GM13977 (cell line): ENCODE data around the gene ALDH6A1.
A peak's percentile ranks its signal among the peaks of the same experiment; 100 is the strongest.

Experiments used
- DNase-seq: peaks from one replicate; pipeline ENCODE4 v3.0.0; 2012; ENCODE audit warnings: low spot score
- in situ Hi-C: fragments of 300-500 bp; cut with MboI; formaldehyde crosslinking; loops from one replicate; pipeline ENCODE4 v1.12.0; 2022; ENCODE audit warnings: low sequenced_read_pairs, low pct_unique_long_range_greater_than_20kb, mixed read lengths, inconsistent platforms; ENCODE audit not compliant: unreplicated experiment
- TF ChIP-seq, protein P1 (sequence below): IDR thresholded peaks from 2 replicates; pipeline ENCODE4 v1.5.1; 2012; ENCODE audit warnings: mild to moderate bottlenecking, control low read depth; ENCODE audit not compliant: insufficient read depth; ENCODE audit errors: extremely low read depth, missing control alignments

The ALDH6A1 gene

DNA sequence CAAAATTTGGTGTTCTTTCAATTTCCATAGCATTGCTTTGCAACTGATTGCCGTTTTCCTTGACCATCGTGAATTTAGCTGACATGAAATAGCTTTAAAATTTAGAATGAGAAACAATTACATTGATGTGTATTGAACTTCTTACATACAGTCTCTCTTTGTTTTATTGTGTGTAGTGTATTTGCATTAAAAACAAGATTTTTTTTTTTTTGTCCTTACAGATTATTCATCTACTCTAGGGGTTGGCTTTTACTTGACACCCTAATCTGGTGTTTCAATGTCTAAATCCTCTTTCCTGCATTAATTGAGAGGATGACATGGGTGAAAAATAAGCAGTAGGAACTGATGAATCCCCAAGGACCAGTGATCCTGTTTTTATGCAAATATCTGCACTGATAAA is 21.1 kb upstream of the ALDH6A1 start:
- in situ Hi-C loops: no loop called here
- TF ChIP-seq, protein P1, sequence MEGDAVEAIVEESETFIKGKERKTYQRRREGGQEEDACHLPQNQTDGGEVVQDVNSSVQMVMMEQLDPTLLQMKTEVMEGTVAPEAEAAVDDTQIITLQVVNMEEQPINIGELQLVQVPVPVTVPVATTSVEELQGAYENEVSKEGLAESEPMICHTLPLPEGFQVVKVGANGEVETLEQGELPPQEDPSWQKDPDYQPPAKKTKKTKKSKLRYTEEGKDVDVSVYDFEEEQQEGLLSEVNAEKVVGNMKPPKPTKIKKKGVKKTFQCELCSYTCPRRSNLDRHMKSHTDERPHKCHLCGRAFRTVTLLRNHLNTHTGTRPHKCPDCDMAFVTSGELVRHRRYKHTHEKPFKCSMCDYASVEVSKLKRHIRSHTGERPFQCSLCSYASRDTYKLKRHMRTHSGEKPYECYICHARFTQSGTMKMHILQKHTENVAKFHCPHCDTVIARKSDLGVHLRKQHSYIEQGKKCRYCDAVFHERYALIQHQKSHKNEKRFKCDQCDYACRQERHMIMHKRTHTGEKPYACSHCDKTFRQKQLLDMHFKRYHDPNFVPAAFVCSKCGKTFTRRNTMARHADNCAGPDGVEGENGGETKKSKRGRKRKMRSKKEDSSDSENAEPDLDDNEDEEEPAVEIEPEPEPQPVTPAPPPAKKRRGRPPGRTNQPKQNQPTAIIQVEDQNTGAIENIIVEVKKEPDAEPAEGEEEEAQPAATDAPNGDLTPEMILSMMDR: no peak
- no peak for DNase-seq

DNA sequence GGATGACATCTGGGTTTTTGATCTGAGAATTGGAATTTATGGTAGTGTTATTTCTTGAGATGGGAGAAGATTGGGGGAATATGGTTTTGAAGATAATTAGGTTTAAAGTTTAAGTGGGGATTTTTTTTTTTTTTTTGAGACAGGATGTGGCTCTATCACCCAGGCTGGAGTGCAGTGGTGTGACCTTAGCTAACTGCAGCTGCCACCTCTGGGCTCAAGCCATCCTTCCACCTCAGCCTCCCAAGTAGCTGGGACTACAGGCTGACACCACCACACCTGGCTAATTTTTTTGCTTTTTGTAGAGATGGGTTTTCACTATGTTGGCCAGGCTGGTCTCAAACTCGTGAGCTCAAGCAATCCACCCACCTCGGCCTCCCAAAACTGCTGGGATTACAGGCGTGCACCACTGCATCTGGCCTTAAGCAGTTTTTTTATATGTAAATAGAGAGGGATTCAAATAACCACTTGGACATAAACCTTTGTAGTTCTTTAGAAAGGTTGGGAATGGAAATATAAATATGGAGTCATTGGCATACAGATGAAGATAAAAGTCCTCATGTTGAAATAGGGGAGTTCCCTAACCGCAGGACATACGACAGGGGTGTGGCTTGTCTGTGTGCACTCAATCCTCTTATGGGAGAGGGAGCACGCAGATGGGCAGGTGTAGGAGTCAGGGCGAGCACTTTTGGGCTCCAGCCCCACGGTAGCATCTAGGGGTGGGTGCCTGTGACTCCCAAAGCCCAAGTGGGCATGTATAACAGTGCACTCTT is 5.2 kb upstream of the ALDH6A1 start:
- TF ChIP-seq, protein P1: no peak
- in situ Hi-C loops: no loop called here

DNA sequence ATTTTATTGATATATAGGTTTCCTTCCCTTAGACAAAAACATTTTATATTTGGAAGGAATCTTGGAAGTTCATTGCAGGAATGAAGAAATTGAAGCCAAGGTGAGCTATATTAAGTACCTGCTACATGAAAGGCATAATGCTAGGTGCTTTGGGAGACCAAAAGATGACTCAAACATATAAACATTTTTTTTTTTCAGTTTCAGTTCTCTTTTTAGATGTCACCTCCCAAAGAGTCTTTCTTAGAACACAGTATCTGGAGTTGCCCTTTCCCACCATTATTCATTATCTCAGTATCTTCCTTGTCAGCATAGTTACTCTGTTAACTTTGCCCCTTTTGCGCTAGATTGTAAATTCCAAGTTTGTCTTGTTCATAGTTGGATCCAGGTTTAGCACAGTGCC is 1.6 kb upstream of the ALDH6A1 start:
- TF ChIP-seq, protein P1: no peak
- in situ Hi-C loops: no loop called here
- DNase-seq: peak; percentile 54

More for the DNA sequence above, 5.2 kb upstream of the ALDH6A1 start:
- no peak for DNase-seq

DNA sequence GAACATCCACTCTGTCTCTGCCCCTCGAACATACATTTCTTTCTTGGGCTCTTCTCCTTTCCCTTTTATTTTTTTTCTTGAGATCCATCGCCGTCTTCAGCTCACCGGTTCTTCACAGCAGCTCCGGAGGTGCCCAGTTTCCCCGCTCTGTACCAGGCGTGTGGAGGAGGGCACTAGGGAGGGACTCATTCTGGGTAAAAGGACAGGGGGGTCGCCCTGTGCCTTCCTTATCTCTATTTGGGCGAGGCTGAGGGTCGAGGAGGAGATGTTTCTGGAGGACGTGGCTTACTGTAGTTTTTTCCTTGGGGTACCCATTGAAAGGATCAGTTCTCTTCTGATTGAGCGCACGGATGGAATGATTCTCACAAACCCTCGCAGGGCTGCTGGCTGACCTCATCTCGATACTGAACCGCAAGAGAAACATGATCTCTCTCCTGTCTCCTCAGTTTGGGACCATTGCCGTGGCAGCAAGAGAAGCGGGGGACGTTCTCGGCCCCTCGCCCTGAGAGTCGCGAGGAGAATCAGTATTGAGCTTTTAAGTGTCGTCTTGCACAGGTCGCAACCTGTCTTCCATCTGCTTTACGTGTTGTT is 889 bp upstream of the ALDH6A1 start:
- TF ChIP-seq, protein P1: no peak
- in situ Hi-C loops: no loop called here
- DNase-seq: peak; percentile 26

DNA sequence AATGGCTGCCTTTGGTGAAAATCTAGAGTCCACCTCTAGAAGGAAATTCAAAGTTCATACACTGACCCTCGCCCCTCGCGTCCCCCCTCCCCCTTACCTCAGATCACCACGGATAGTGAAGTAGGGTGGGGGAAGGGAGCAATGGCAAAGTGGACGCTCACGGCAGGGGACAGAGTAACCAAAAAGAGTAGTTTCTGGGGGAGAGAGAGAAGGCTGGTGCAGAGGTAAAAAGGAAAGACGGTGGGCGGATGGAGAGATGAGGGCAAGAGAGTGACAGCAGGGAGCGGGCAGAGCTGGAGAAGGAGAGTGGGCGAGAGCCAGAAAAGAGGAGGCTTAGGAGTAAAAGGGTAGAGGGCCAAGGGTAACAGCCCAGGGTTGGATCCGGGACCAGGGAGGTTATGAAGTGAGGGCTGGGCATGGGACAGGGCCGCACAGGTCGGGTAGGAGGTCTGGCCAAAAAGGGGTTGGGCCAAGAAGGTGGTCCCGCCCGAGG is 423 bp downstream of the ALDH6A1 start:
- TF ChIP-seq, protein P1: no peak
- in situ Hi-C loops: no loop called here
- DNase-seq: no peak

DNA sequence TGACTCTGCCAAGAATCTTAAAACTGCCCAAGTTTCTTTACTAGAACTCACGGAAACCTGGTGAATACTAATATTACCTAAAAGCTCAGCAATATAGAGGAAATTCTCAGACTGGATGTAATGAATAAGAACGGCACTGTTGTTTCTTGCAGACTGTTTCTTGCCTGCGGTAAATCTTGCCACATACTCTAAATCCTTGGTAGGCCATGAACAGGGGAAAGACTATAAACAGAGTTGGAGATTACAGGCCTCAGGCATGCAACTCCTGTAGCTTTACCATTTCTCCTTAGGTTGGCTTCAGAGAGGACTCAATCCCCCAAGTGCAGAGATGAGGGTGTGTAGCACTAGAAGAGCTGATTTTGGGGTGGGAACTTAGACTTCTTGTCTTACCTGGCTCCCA is 1.1 kb downstream of the ALDH6A1 start:
- DNase-seq: no peak
- TF ChIP-seq, protein P1: no peak
- in situ Hi-C loops: no loop called here
